Stimulated activated effector memory CD8-positive, alpha-beta T cell treated with anti-CD3 and anti-CD28 coated beads, Interleukin-12 subunit alpha, Interleukin-12 subunit beta, amount 100 ng/mL, for 72 hours (primary cell): Measurements from ENCODE around the gene TNFRSF6B.
"Not testable (repeated sequence)": the region's sequence is repeated elsewhere in the genome, so short reads cannot be mapped to it uniquely, and the experiment has no call there.

Source experiments
- ATAC-seq: fragments of 150-1000 bp; cut with Tn5 transposase; 2 replicates; pipeline ENCODE4 v1.10.0; 2021
- DNase-seq, 2 donors: peaks; one replicate each; pipeline ENCODE4 v3.0.0; 2021 to 2022; ENCODE audit warnings: low spot score in 2 of 2
- H3K27ac Mint-ChIP-seq: one replicate; pipeline ENCODE4 v1.8.0; 2022; ENCODE audit warnings: mild to moderate bottlenecking, mixed read lengths
- H3K36me3 Mint-ChIP-seq: one replicate; pipeline ENCODE4 v1.8.0; 2022; ENCODE audit warnings: mild to moderate bottlenecking, mixed read lengths
- H3K4me1 Mint-ChIP-seq: one replicate; pipeline ENCODE4 v1.8.0; 2022; ENCODE audit warnings: mixed read lengths
- H3K4me3 Mint-ChIP-seq: one replicate; pipeline ENCODE4 v1.8.0; 2022; ENCODE audit warnings: mild to moderate bottlenecking, mixed read lengths
- H3K9me3 Mint-ChIP-seq: one replicate; pipeline ENCODE4 v1.8.0; 2022; ENCODE audit warnings: mixed read lengths

The TNFRSF6B gene

GRCh38 chr20:63705232-63706026 lies 9.0 kb downstream of the TNFRSF6B start:
- Mint-ChIP-seq H3K4me3 (peak overlapping the region; percentile 89), H3K27ac (peak overlapping the region; percentile 54), H3K9me3 (no peaks in the 10 kb centered on the region)

GRCh38 chr20:63706027-63706695 lies 9.7 kb downstream of the TNFRSF6B start:
- Mint-ChIP-seq H3K36me3 (peaks cover 71% of the 10 kb centered on the region), H3K4me1 (peaks cover 54% of the 10 kb centered on the region), H3K4me3 (peak overlapping the region; percentile 89), H3K27ac (peak overlapping the region; percentile 75), H3K9me3 (no peaks in the 10 kb centered on the region)
- DNase-seq: no peak
- ATAC-seq: no peak

More at GRCh38 chr20:63705232-63706026, 9.0 kb downstream of the TNFRSF6B start:
- DNase-seq (no peak), ATAC-seq (no peak)
- Mint-ChIP-seq H3K36me3 (peaks cover 64% of the 10 kb centered on the region), H3K4me1 (peaks cover 46% of the 10 kb centered on the region)

GRCh38 chr20:63706852-63707557 lies 10.6 kb downstream of the TNFRSF6B start:
- H3K27ac Mint-ChIP-seq: peak overlapping the region; percentile 75
- DNase-seq (peak in 1 of 2 donors; percentile 78), ATAC-seq (peak; percentile 73)
- peak overlapping the region; percentile 89 for H3K4me3 Mint-ChIP-seq
- peaks cover 56% of the 10 kb centered on the region for H3K4me1 Mint-ChIP-seq
- peaks cover 80% of the 10 kb centered on the region for H3K36me3 Mint-ChIP-seq
- no peaks in the 10 kb centered on the region for H3K9me3 Mint-ChIP-seq

GRCh38 chr20:63707558-63708300 lies 11.3 kb downstream of the TNFRSF6B start, which contains the start of the genes ARFRP1 and ZGPAT:
Gene ARFRP1 (minus strand): TSS chr20:63707976. CDS start chr20:63707091, 885 bp downstream.
Gene ZGPAT (plus strand): TSS chr20:63708039. CDS start chr20:63708581, 542 bp downstream.
- Mint-ChIP-seq H3K9me3 (no peaks in the 10 kb centered on the region), H3K36me3 (peaks cover 81% of the 10 kb centered on the region), H3K4me1 (peaks cover 56% of the 10 kb centered on the region), H3K27ac (peak within 1 kb of the TSS; percentile 88), H3K4me3 (peak within 1 kb of the TSS; percentile 89)
- peak; percentile 79 to 91 for DNase-seq
- peak; percentile 88 for ATAC-seq

- Mint-ChIP-seq H3K36me3 (peaks cover 86% of the 10 kb centered on the region), H3K9me3 (no peaks in the 10 kb centered on the region), H3K4me1 (peaks cover 52% of the 10 kb centered on the region), H3K27ac (peak overlapping the region; percentile 88), H3K4me3 (peak overlapping the region; percentile 89)
- ATAC-seq: peak; percentile 22
- DNase-seq: no peak
Observed at GRCh38 chr20:63708301-63709148, 12.1 kb downstream of the TNFRSF6B start.

- H3K4me1 Mint-ChIP-seq: peaks cover 52% of the 10 kb centered on the region
- no peak for ATAC-seq
- H3K36me3 Mint-ChIP-seq: peaks cover 90% of the 10 kb centered on the region
- H3K9me3 Mint-ChIP-seq: no peaks in the 10 kb centered on the region
- DNase-seq: no peak
- peak overlapping the region; percentile 88 for H3K27ac Mint-ChIP-seq
- H3K4me3 Mint-ChIP-seq: peak overlapping the region; percentile 89
Observed at GRCh38 chr20:63709149-63709527, 12.7 kb downstream of the TNFRSF6B start.

- Mint-ChIP-seq H3K4me3 (no peak overlapping the region), H3K4me1 (peaks cover 51% of the 10 kb centered on the region), H3K27ac (no peak overlapping the region), H3K36me3 (peaks cover 90% of the 10 kb centered on the region), H3K9me3 (no peaks in the 10 kb centered on the region)
- no peak for ATAC-seq
- no peak for DNase-seq
Observed at GRCh38 chr20:63711085-63711645, 14.7 kb downstream of the TNFRSF6B start.

GRCh38 chr20:63712191-63712590 lies 15.7 kb downstream of the TNFRSF6B start:
- H3K4me3 Mint-ChIP-seq: no peak overlapping the region
- no peaks in the 10 kb centered on the region for H3K9me3 Mint-ChIP-seq
- peaks cover 52% of the 10 kb centered on the region for H3K4me1 Mint-ChIP-seq
- DNase-seq (no peak), ATAC-seq (no peak)
- H3K36me3 Mint-ChIP-seq: peaks cover 90% of the 10 kb centered on the region
- no peak overlapping the region for H3K27ac Mint-ChIP-seq

GRCh38 chr20:63714858-63715257 lies 18.4 kb downstream of the TNFRSF6B start:
- H3K9me3 Mint-ChIP-seq: peaks cover 5% of the 10 kb centered on the region
- ATAC-seq: no peak
- peaks cover 100% of the 10 kb centered on the region for H3K36me3 Mint-ChIP-seq
- H3K4me1 Mint-ChIP-seq: peaks cover 51% of the 10 kb centered on the region
- no peak overlapping the region for H3K4me3 Mint-ChIP-seq
- H3K27ac Mint-ChIP-seq: no peak overlapping the region
- DNase-seq: no peak

GRCh38 chr20:63718996-63719395 lies 22.5 kb downstream of the TNFRSF6B start:
- DNase-seq (no peak), ATAC-seq (no peak)
- H3K27ac Mint-ChIP-seq: no peak overlapping the region
- H3K36me3 Mint-ChIP-seq: peaks cover 97% of the 10 kb centered on the region
- H3K9me3 Mint-ChIP-seq: peaks cover 5% of the 10 kb centered on the region
- no peak overlapping the region for H3K4me3 Mint-ChIP-seq
- peaks cover 48% of the 10 kb centered on the region for H3K4me1 Mint-ChIP-seq

- not testable (repeated sequence) for ATAC-seq, H3K4me3 Mint-ChIP-seq, H3K9me3 Mint-ChIP-seq, DNase-seq
- Mint-ChIP-seq H3K4me1 (peaks cover 26% of the 10 kb centered on the region), H3K36me3 (peaks cover 89% of the 10 kb centered on the region), H3K27ac (peak overlapping the region; percentile 48)
Observed at GRCh38 chr20:63722967-63723622, 26.6 kb downstream of the TNFRSF6B start.

- not testable (repeated sequence) for DNase-seq, ATAC-seq, H3K27ac Mint-ChIP-seq, H3K9me3 Mint-ChIP-seq, H3K4me3 Mint-ChIP-seq
- Mint-ChIP-seq H3K36me3 (peaks cover 43% of the 10 kb centered on the region), H3K4me1 (peaks cover 11% of the 10 kb centered on the region)
Observed at GRCh38 chr20:63730189-63730733, 33.8 kb downstream of the TNFRSF6B start.

GRCh38 chr20:63731410-63731809 lies 35.0 kb downstream of the TNFRSF6B start:
- no peak for DNase-seq
- H3K4me1 Mint-ChIP-seq: peaks cover 23% of the 10 kb centered on the region
- no peaks in the 10 kb centered on the region for H3K9me3 Mint-ChIP-seq
- H3K27ac Mint-ChIP-seq: no peak overlapping the region
- no peak for ATAC-seq
- peaks cover 38% of the 10 kb centered on the region for H3K36me3 Mint-ChIP-seq
- H3K4me3 Mint-ChIP-seq: no peak overlapping the region
